ENCODE measurements around the gene TRAPPC3. TPM values are rescaled to one million over a fixed set of nuclear protein-coding genes. Genes with fewer than 3 reads are reported as not detected.

TRAPPC3 gene
- total RNA-seq, 2 donors from 2014 or later, result 51.4 to 54.7 TPM

GRCh38 chr1:36093929-36094328 lies 55.4 kb downstream of the TRAPPC3 start:
- peak; percentile 80 for DNase-seq (ENCODE audit: low spot score)
- intact Hi-C loops (cut with DNase I), result loop anchor here (10.0 kb wide), 4 partner anchors 51 to 1969 kb away; partner anchors contain the start of gene TRAPPC3 (in 1 of the 2)

GRCh38 chr1:36093226-36093625 lies 56.1 kb downstream of the TRAPPC3 start:
- DNase-seq (ENCODE audit: low spot score), result peak; percentile 72
- intact Hi-C loops (cut with DNase I), result loop anchor here (10.0 kb wide), 4 partner anchors 52 to 1968 kb away; partner anchors contain the start of gene TRAPPC3 (in 1 of the 2)

DNA sequence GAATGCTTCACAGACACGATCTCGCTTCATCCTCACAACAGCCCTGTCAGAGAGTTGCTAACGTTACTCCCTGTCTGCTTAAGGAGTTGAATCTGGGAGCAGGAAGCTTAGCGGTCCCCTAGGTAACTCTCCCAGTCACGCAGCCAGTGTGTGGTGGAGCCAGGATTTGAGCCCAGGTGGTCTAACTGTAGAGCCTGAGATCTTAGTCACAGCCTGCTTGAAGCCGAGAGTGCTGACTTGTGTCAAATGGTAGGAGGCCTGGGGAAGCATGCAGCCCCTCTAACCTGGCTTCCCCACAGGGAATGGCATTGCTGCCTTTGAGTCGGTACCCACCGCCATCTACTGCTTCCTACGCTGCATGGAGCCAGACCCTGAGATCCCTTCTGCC lies 56.5 kb downstream of the TRAPPC3 start:
- DNase-seq (ENCODE audit: low spot score), result peak; percentile 37
- intact Hi-C loops (cut with DNase I), result loop anchor here (10.0 kb wide), 4 partner anchors 52 to 1968 kb away; partner anchors contain the start of gene TRAPPC3 (in 1 of the 2)

GRCh38 chr1:36092166-36092797 lies 57.0 kb downstream of the TRAPPC3 start:
- DNase-seq (ENCODE audit: low spot score), result peak; percentile 62
- intact Hi-C loops (cut with DNase I), result loop anchor here (10.0 kb wide), 4 partner anchors 53 to 1967 kb away; partner anchors contain the start of gene TRAPPC3 (in 1 of the 2)

GRCh38 chr1:36091698-36092097 lies 57.6 kb downstream of the TRAPPC3 start:
- intact Hi-C loops (cut with DNase I), result loop anchor here (10.0 kb wide), 4 partner anchors 53 to 1967 kb away; partner anchors contain the start of gene TRAPPC3 (in 1 of the 2)
- DNase-seq (ENCODE audit: low spot score), result peak; percentile 72

- intact Hi-C loops (cut with DNase I), result loop anchor here (10.0 kb wide), 4 partner anchors 54 to 1966 kb away; partner anchors contain the start of gene TRAPPC3 (in 1 of the 2)
- peak; percentile 68 for DNase-seq (ENCODE audit: low spot score)
These were observed 58.1 kb downstream of the TRAPPC3 start for GRCh38 chr1:36091141-36091540.

DNA sequence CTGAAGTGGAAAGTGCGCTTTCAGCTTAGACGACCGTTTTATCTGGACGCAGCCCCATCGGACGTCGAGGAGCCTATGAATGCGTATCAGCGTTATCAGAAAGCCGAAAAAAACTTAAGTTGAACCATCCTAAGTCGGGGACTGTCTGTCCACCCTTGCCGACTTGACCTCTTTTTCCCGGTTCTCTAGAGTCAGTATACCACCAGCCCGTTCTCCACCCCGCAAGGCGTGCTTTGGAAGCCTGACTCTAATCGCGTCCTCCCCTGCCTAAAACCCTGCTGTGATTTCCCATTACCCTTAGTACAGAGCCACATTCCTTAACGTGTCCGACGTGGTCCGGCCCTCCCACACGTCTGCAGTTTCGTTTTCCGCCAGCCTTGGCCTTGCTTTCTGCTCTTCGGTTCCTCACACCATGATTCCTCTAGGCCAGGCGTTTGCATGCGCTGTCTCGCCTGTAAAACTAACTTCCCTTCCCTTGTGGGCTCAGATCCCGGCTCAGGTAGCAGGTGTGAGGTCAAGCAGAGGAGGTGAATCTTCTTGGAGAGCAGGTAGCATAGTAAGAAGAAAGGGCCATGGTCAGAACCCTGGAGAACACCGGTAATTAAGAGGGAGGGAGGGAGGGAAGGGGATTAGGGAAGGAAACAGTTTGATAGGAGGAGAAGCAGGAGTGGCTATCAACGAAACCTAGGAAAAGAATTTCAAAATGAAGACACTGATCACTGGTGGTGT lies 59.7 kb downstream of the TRAPPC3 start:
- intact Hi-C loops (cut with DNase I), result loop anchor here (10.0 kb wide), 4 partner anchors 55 to 1965 kb away; partner anchors contain the start of gene TRAPPC3 (in 1 of the 2)
- peak; percentile 81 for DNase-seq (ENCODE audit: low spot score)

DNA sequence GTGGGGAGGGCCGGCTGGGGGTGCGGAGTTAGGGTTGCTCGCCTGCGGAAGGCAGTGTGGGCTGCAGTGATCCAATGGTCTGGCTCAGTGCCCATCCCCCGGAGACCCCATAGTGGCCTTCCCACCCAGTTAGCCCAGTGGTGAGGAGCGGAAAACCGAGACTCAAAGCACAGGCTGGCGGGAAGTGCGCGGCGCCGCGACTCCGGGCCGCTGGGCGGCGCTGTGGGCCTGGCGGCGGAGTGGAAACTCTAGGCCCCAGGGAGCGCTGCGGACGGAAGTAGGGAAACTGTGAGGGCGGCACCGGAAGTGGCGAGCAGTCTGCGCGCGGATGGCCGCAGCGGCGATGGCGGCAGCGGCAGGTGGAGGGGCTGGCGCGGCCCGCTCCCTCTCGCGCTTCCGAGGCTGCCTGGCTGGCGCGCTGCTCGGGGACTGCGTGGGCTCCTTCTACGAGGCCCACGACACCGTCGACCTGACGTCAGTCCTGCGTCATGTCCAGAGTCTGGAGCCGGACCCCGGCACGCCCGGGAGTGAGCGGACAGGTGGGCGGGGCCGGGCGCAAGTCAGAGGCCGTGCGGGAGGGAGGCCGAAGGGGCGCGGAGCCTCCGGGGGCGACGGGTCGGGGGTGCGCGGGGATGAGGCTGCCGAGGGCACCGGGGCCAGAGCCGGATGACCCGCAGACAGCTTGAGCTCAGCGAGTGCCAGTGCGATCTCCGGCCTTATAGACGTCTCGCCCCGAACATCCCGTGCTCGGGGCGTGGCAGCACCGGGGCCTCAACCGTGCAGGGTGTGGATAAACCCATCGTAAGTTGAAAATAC lies 60.5 kb downstream of the TRAPPC3 start, which contains the start of gene ADPRS:
ADPRS (plus strand) TSS at position 316 of the 816 bp plus-strand sequence; CDS start at position 329, 13 bp downstream.
- intact Hi-C loops (cut with DNase I), result no loop called here
- peak; percentile 97 for DNase-seq (ENCODE audit: low spot score)

DNA sequence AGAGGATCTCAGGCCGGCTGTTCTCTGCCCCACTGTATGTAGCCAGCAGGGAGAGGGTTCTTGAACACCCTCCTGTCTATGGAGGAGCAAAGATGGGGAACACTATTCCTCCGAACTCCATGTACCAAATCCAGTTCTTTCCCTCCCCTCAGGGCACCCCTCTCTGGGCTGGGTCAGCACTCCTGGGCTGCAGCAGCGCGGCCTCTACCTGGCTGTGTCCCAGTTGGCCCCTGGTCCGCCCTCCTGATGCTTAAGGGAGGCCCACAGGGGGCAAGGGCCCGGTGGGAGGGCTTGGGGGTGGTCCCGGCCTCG lies 61.1 kb downstream of the TRAPPC3 start:
- no peak for DNase-seq (ENCODE audit: low spot score)

DNA sequence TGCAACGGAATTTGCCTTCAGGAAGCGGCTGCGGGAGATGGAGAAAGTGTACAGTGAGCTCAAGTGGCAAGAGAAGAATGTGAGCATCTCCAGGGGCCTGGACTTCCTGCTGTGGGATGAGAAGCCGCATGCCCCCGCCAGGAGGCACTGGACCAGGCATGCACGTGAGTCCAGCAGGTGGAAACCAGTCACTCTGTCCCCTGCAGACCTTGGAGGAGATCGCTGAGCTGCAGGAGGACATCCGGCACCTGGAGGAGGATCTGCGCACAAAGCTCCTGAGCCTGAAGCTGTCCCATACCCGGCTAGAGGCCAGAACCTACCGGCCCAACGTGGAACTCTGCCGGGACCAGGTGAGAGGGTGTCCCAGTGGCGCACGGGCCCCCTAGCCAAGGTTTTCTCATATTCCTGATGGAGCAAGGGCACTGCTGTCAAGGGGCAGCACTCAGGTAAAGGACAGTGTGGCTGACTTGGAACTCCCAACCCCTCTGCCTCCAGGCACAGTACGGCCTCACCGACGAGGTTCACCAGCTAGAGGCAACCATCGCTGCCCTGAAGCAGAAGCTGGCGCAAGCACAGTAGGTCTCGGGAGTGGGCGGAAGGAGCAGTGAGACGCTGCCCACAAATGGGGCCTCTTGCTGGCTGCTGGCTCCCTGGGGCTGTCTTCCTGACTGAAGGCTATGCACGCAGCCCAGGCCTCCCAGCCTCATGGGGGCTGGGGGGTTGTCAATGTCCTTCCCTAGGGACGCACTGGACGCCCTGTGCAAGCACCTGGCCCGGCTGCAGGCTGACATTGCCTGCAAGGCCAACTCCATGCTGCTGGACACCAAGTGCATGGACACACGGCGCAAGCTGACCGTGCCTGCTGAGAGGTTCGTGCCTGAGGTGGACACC lies 61.8 kb downstream of the TRAPPC3 start:
- intact Hi-C loops (cut with DNase I), result no loop called here
- DNase-seq (ENCODE audit: low spot score), result peak; percentile 81

More for the DNA sequence above, 61.1 kb downstream of the TRAPPC3 start:
- intact Hi-C loops (cut with DNase I), result no loop called here

Other genes starting within 250 kb of the TRAPPC3 start
- 10 to 100 TPM; 27.6 to 45.5 TPM for gene AGO3, start 218.4 kb downstream of the TRAPPC3 start, total RNA-seq
- gene TEKT2, start 65.4 kb downstream of the TRAPPC3 start, total RNA-seq, result not detected
- gene ADPRS, start 60.6 kb downstream of the TRAPPC3 start, total RNA-seq, result 10 to 100 TPM; 16.4 to 18.6 TPM
- 10 to 100 TPM; 33.2 to 35.9 TPM for gene COL8A2, start 24.3 kb downstream of the TRAPPC3 start, total RNA-seq
- 100 to 1,000 TPM; 130 to 167 TPM for gene MAP7D1, start 6.7 kb upstream of the TRAPPC3 start, total RNA-seq
- gene THRAP3, start 75.0 kb upstream of the TRAPPC3 start, total RNA-seq, result 10 to 100 TPM; 76.6 to 79.1 TPM
- gene SH3D21, start 156.9 kb upstream of the TRAPPC3 start, total RNA-seq, result 1 to 10 TPM; 1.6 to 2.8 TPM
- gene EVA1B, start 174.2 kb upstream of the TRAPPC3 start, total RNA-seq, result 10 to 100 TPM; 38.0 to 39.5 TPM
- 10 to 100 TPM; 68.5 to 94.8 TPM for gene STK40, start 236.4 kb upstream of the TRAPPC3 start, total RNA-seq
- gene LSM10, start 248.4 kb upstream of the TRAPPC3 start, total RNA-seq, result 10 to 100 TPM; 30.7 to 34.8 TPM